Medulla oblongata (tissue), 1 donor: ENCODE data around the gene GRHL1.
A peak's percentile ranks its signal among the peaks of the same experiment; 100 is the strongest.
"Not testable (repeated sequence)": the region's sequence is repeated elsewhere in the genome, so short reads cannot be mapped to it uniquely, and the experiment has no call there.

Source experiments
- DNase-seq: peaks from one replicate; pipeline ENCODE4 v3.0.0-alpha.2; 2015; ENCODE audit errors: extremely low spot score

Gene GRHL1

GRCh38 chr2:10009271-10009810, 57.8 kb downstream of the GRHL1 start:
- DNase-seq = no peak

GRCh38 chr2:10009811-10010781, 58.6 kb downstream of the GRHL1 start:
- DNase-seq = peak; percentile 24

DNA sequence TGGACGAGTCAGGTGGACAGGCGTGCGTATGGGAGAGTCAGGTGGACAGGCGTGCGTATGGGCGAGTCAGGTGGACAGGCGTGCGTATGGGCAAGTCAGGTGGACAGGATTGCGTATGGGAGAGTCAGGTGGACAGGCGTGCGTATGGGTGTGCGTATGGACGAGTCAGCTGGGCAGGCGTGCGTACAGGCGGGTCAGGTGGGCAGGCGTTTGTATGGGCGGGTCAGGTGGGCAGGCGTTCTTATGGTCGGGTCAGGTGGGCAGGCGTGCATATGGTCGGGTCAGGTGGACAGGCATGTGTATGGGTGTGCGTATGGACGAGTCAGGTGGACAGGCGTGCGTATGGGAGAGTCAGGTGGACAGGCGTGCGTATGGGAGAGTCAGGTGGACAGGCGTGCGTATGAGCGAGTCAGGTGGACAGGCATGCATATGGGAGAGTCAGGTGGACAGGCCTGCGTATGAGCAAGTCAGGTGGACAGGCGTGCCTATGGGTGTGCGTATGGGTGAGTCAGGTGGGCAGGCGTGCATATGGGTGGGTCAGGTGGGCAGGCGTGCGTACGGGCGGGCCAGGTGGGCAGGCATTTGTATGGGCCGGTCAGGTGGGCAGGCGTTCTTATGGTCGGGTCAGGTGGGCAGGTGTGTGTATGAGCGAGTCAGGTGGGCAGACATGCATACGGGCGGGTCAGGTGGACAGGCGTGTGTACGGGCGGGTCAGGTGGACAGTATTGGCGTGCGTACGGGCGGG, 59.5 kb downstream of the GRHL1 start:
- DNase-seq = not testable (repeated sequence)

GRCh38 chr2:10011606-10012325, 60.3 kb downstream of the GRHL1 start:
- not testable (repeated sequence) for DNase-seq

DNA sequence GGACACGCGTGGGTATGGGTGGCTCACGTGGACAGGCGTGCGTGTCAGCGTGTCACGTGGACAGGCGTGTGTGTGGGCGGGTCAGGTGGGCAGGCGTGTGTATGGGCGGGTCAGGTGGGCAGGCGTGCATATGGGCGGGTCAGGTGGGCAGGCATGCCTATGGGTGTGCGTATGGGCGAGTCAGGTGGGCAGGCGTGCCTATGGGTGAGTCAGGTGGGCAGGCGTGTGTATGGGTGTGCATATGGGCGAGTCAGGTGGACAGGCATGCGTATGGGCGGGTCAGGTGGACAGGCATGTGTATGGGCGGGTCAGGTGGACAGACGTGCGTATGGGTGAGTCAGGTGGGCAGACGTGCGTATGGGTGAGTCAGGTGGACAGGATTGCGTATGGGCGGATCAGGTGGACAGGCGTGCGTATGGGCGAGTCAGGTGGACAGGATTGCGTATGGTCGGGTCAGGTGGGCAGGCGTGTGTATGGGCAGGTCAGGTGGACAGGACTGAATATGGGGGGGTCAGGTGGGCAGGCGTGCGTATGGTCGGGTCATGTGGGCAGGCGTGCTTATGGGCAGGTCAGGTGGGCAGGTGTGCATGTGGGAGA, 61.0 kb downstream of the GRHL1 start:
- not testable (repeated sequence) for DNase-seq

GRCh38 chr2:10012963-10013461, 61.5 kb downstream of the GRHL1 start:
- no peak for DNase-seq

- not testable (repeated sequence) for DNase-seq
These were observed 62.3 kb downstream of the GRHL1 start for GRCh38 chr2:10013651-10014417.

GRCh38 chr2:10014418-10015190, 63.1 kb downstream of the GRHL1 start:
- DNase-seq = no peak

DNA sequence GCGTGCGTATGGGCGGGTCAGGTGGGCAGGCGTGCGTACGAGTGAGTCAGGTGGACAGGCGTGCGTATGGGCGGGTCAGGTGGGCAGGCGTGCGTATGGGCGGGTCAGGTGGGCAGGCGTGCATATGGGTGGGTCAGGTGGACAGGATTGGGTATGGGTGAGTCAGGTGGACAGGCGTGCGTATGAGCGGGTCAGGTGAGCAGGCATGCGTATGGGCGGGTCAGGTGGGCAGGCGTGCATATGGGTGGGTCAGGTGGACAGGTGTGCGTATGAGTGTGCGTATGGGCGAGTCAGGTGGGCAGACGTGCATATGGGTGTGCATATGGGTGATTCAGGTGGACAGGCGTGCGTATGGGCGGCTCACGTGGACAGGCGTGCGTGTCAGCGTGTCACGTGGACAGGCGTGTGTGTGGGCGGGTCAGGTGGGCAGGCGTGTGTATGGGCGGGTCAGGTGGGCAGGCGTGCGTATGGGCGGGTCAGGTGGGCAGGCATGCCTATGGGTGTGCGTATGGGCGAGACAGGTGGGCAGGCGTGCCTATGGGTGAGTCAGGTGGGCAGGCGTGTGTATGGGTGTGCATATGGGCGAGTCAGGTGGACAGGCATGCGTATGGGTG, 64.0 kb downstream of the GRHL1 start:
- not testable (repeated sequence) for DNase-seq

- DNase-seq = no peak
These were observed 64.7 kb downstream of the GRHL1 start for GRCh38 chr2:10016001-10016801.

DNA sequence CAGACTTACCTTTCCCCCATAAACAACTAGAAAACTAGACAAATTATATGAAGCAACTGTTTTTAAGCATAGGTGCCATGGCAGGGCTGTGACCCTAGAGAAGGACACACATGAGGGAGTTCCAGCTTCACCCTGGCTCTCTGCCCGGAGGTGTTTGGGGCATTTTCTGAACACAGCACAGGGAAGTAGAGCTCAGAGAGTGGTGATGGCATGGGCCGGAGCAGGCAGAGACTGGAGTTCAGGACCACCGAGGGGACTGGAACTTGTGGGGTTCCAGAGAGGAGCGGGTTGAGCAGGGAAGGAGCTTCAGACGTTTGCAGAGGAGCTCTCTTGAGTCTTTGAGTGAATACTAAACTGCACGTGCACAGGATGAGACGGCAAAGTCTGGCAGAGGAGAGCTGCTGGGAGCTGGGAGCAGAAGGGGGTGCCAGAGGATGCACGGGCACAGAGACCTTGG, 65.3 kb downstream of the GRHL1 start:
- no peak for DNase-seq

DNA sequence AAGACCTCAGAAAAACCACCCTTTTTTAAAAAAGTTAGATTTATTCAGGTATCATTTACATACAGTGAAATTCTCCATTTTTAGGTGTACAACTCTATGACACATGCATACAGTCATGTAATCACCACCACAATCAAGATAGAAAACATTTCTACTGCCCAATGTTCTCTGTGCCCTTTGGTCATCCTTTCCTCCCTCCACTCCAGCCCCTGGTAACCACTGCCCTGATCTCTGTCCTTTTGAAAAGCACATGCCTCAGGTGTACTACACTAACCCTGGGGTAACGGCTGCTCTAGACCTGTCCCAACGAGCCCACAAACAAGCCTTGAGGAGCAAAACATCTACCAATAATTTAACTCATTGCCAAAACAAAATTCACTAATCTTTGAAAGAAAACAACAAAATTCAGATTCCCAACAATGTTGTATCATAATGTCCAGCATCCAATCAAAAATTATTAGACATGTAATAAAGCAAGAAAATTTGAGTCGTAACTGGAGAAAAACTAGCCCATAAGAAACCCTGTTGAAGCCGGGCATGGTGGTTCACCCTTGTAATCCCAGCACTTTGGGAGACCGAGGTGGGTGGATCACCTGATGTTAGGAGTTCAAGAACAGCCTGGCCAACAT, 65.9 kb downstream of the GRHL1 start:
- DNase-seq = no peak

DNA sequence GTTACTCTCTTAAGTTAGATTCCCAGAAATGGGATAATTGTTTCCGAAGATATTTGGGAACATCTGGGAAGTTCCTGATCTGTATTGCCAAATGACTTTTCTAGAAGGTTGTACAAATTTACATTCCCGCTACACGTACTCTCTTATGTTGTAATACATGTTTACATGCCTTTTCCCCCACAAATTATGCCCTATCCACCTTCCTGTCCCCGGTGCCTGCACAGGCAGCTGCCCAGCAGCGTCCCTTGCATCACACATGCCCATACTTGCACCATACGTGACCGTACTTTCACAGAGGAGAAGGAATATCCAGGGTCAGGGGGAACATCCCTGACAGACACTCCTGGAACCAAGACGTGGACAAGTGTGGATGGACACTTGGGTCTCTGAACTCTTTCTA, 67.7 kb downstream of the GRHL1 start:
- no peak for DNase-seq

GRCh38 chr2:10019602-10020400, 68.3 kb downstream of the GRHL1 start:
- no peak for DNase-seq

GRCh38 chr2:10022041-10022421, 70.5 kb downstream of the GRHL1 start:
- DNase-seq = no peak

DNA sequence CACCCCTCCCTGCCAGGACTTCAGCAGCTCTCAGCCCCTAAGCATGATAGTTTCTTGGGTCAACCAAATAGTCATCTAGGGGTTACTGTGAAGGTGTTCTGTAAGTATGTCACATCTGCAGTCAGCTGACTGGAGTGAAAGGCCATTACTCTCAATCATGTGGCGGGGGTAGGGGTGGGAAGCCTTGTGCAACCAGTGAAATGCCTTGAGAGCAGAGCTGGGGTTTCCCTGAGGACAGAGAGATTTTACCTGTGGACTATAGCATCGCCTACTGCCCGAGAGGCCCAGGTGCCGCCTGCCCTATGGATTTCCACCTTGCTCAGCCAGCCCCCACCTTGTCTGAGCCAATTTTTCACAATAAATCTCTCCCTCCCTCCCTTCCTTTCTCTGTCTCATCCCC, 71.0 kb downstream of the GRHL1 start:
- no peak for DNase-seq
